Inflammatory macrophage treated with lipopolysaccharide for 1 hour (primary cell): ENCODE data around the gene SYT13.
"Not testable (repeated sequence)": the region's sequence is repeated elsewhere in the genome, so short reads cannot be mapped to it uniquely, and the experiment has no call there.

ENCODE experiments used
- DNase-seq, 2 donors: peaks; one replicate each; pipeline ENCODE4 v3.0.0-alpha.2; 2020 to 2022

SYT13 gene

GRCh38 chr11:45272701-45273100 lies 13.4 kb downstream of the SYT13 start:
- DNase-seq = no peak

GRCh38 chr11:45270946-45271716 lies 15.0 kb downstream of the SYT13 start:
- no peak for DNase-seq

- no peak for DNase-seq
Measured at GRCh38 chr11:45269678-45270077, 16.5 kb downstream of the SYT13 start.

- DNase-seq = no peak
Measured at GRCh38 chr11:45267652-45268299, 18.4 kb downstream of the SYT13 start.

- DNase-seq = peak in 1 of 2 donors; percentile 13
Measured at GRCh38 chr11:45267052-45267451, 19.1 kb downstream of the SYT13 start.

- DNase-seq = no peak
Measured at GRCh38 chr11:45266676-45267020, 19.5 kb downstream of the SYT13 start.

- DNase-seq = no peak
Measured at GRCh38 chr11:45265969-45266675, 20.0 kb downstream of the SYT13 start.

- no peak for DNase-seq
Measured at GRCh38 chr11:45264839-45265515, 21.2 kb downstream of the SYT13 start.

- no peak for DNase-seq
Measured at GRCh38 chr11:45263773-45264172, 22.4 kb downstream of the SYT13 start.

GRCh38 chr11:45262900-45263299 lies 23.2 kb downstream of the SYT13 start:
- no peak for DNase-seq

- DNase-seq = no peak
Measured at GRCh38 chr11:45260071-45260470, 26.1 kb downstream of the SYT13 start.

GRCh38 chr11:45259592-45259991 lies 26.5 kb downstream of the SYT13 start:
- no peak for DNase-seq

- DNase-seq = no peak
Measured at GRCh38 chr11:45258982-45259530, 27.1 kb downstream of the SYT13 start.

GRCh38 chr11:45254070-45254469 lies 32.1 kb downstream of the SYT13 start:
- no peak for DNase-seq

GRCh38 chr11:45253640-45254039 lies 32.5 kb downstream of the SYT13 start:
- DNase-seq = no peak

GRCh38 chr11:45252877-45253276 lies 33.3 kb downstream of the SYT13 start:
- DNase-seq = no peak

- peak in 1 of 2 donors; percentile 8 for DNase-seq
Measured at GRCh38 chr11:45252134-45252856, 33.8 kb downstream of the SYT13 start.

- DNase-seq = no peak
Measured at GRCh38 chr11:45250035-45250718, 36.0 kb downstream of the SYT13 start.

- not testable (repeated sequence) for DNase-seq
Measured at GRCh38 chr11:45249372-45249771, 36.8 kb downstream of the SYT13 start.

GRCh38 chr11:45248501-45249011 lies 37.6 kb downstream of the SYT13 start:
- no peak for DNase-seq

GRCh38 chr11:45247433-45247832 lies 38.7 kb downstream of the SYT13 start:
- DNase-seq = no peak

- DNase-seq = no peak
Measured at GRCh38 chr11:45246241-45246640, 39.9 kb downstream of the SYT13 start.
